DMS79 (cell line): Measurements from ENCODE around the gene CENPB.

Experiments
- DNase-seq: peaks from one replicate; lab custom pipeline; 2025; lab: John Stamatoyannopoulos, UW

The CENPB gene

GRCh38 chr20:3766422-3767109, 20.0 kb downstream of the CENPB start:
- no peak for DNase-seq

- no peak for DNase-seq
These were observed 21.2 kb downstream of the CENPB start for GRCh38 chr20:3765171-3765882.

GRCh38 chr20:3764659-3765058, 21.9 kb downstream of the CENPB start:
- DNase-seq: no peak

- DNase-seq: no peak
These were observed 22.6 kb downstream of the CENPB start for GRCh38 chr20:3763671-3764601.

GRCh38 chr20:3760655-3761348, 25.7 kb downstream of the CENPB start:
- no peak for DNase-seq

GRCh38 chr20:3759884-3760283, 26.7 kb downstream of the CENPB start:
- no peak for DNase-seq

- no peak for DNase-seq
These were observed 27.2 kb downstream of the CENPB start for GRCh38 chr20:3759316-3759823.

GRCh38 chr20:3758566-3758965, 28.0 kb downstream of the CENPB start:
- DNase-seq: no peak

GRCh38 chr20:3757268-3757667, 29.3 kb downstream of the CENPB start:
- DNase-seq: no peak

- no peak for DNase-seq
These were observed 30.6 kb downstream of the CENPB start for GRCh38 chr20:3755814-3756480.

GRCh38 chr20:3755269-3755668, 31.3 kb downstream of the CENPB start:
- no peak for DNase-seq

GRCh38 chr20:3754276-3754630, 32.3 kb downstream of the CENPB start:
- DNase-seq: no peak

GRCh38 chr20:3753501-3754275, 32.9 kb downstream of the CENPB start:
- DNase-seq: no peak

GRCh38 chr20:3753098-3753497, 33.4 kb downstream of the CENPB start:
- DNase-seq: peak; percentile 41

- no peak for DNase-seq
These were observed 34.2 kb downstream of the CENPB start for GRCh38 chr20:3752386-3752759.

GRCh38 chr20:3751675-3752385, 34.7 kb downstream of the CENPB start:
- peak; percentile 92 for DNase-seq

- DNase-seq: no peak
These were observed 35.2 kb downstream of the CENPB start for GRCh38 chr20:3751305-3751674.

- peak; percentile 24 for DNase-seq
These were observed 36.6 kb downstream of the CENPB start for GRCh38 chr20:3749689-3750531.

- no peak for DNase-seq
These were observed 37.4 kb downstream of the CENPB start for GRCh38 chr20:3749087-3749688.
